RPMI7951 (cell line): Measurements from ENCODE around the gene ATOX1. TPM values are rescaled to one million over a fixed set of nuclear protein-coding genes. Genes with fewer than 3 reads are reported as not detected.
A peak's percentile ranks its signal among the peaks of the same experiment; 100 is the strongest.
"Not testable (repeated sequence)": the region's sequence is repeated elsewhere in the genome, so short reads cannot be mapped to it uniquely, and the experiment has no call there.

Experiments
- DNase-seq: peaks from one replicate; pipeline ENCODE4 v3.0.0-alpha.2; 2012; ENCODE audit warnings: low read depth
- total RNA-seq: library from RNA; depleted of rRNA; stranded (reverse); fragments of >200 nt; shearing (Covaris generic); gene quantifications from 2 replicates; pipeline ENCODE4 v1.2.3, GENCODE V29; 2014; rRNA removed

The ATOX1 gene
- total RNA-seq, result 156 and 161 TPM in 2 replicates

GRCh38 chr5:151758430-151759241 is at the start of gene ATOX1:
Gene ATOX1, minus strand, starts transcription at chr5:151758631. Its CDS starts 80 bp downstream, at chr5:151758551.
- DNase-seq, result peak; percentile 87

- DNase-seq, result no peak
Observed at GRCh38 chr5:151805414-151806223, 47.2 kb upstream of the ATOX1 start.

- DNase-seq, result no peak
Observed at GRCh38 chr5:151800532-151800931, 42.1 kb upstream of the ATOX1 start.

GRCh38 chr5:151799407-151799806 is 41.0 kb upstream of the ATOX1 start:
- DNase-seq, result peak; percentile 58

GRCh38 chr5:151798674-151799073 is 40.2 kb upstream of the ATOX1 start:
- DNase-seq, result no peak

- DNase-seq, result no peak
Observed at GRCh38 chr5:151795426-151795825, 37.0 kb upstream of the ATOX1 start.

GRCh38 chr5:151793358-151793757 is 34.9 kb upstream of the ATOX1 start:
- no peak for DNase-seq

- no peak for DNase-seq
Observed at GRCh38 chr5:151787817-151788216, 29.4 kb upstream of the ATOX1 start.

GRCh38 chr5:151786468-151786867 is 28.0 kb upstream of the ATOX1 start:
- no peak for DNase-seq

- no peak for DNase-seq
Observed at GRCh38 chr5:151784141-151784540, 25.7 kb upstream of the ATOX1 start.

GRCh38 chr5:151783664-151784063 is 25.2 kb upstream of the ATOX1 start:
- not testable (repeated sequence) for DNase-seq

- DNase-seq, result no peak
Observed at GRCh38 chr5:151781201-151781600, 22.8 kb upstream of the ATOX1 start.

- no peak for DNase-seq
Observed at GRCh38 chr5:151780348-151780747, 21.9 kb upstream of the ATOX1 start.

- no peak for DNase-seq
Observed at GRCh38 chr5:151779531-151780125, 21.2 kb upstream of the ATOX1 start.

- no peak for DNase-seq
Observed at GRCh38 chr5:151775025-151775606, 16.7 kb upstream of the ATOX1 start.

GRCh38 chr5:151773951-151774350 is 15.5 kb upstream of the ATOX1 start:
- DNase-seq, result no peak

GRCh38 chr5:151772846-151773561 is 14.6 kb upstream of the ATOX1 start:
- DNase-seq, result peak; percentile 42

- DNase-seq, result peak; percentile 40
Observed at GRCh38 chr5:151772029-151772845, 13.8 kb upstream of the ATOX1 start.

- DNase-seq, result peak; percentile 100
Observed at GRCh38 chr5:151771259-151772028, 13.0 kb upstream of the ATOX1 start, which contains the start of gene G3BP1. Gene G3BP1, plus strand, starts transcription at chr5:151771954. Its CDS starts 14,667 bp downstream, at chr5:151786621.
